Nephron (organoid): ENCODE data around the gene SYNJ1.
"Not testable (repeated sequence)": the region's sequence is repeated elsewhere in the genome, so short reads cannot be mapped to it uniquely, and the experiment has no call there.

ENCODE experiments used
- H3K27ac Mint-ChIP-seq, 3 experiments: 2 replicates each; pipeline ENCODE4 v1.8.0; 2020; ENCODE audit warnings: mixed read lengths in 3 of 3, mild to moderate bottlenecking in 2 of 3, moderate library complexity in 1 of 3
- H3K27me3 Mint-ChIP-seq: 2 replicates; pipeline ENCODE4 v1.8.0; 2021; ENCODE audit warnings: low read depth, mild to moderate bottlenecking, moderate library complexity, mixed read lengths
- H3K36me3 Mint-ChIP-seq: 2 replicates; pipeline ENCODE4 v1.8.0; 2020; ENCODE audit warnings: low read depth, mixed read lengths
- H3K4me1 Mint-ChIP-seq: 2 replicates; pipeline ENCODE4 v1.8.0; 2020; ENCODE audit warnings: mixed read lengths
- H3K4me3 Mint-ChIP-seq, 3 experiments: 2 replicates each; pipeline ENCODE4 v1.8.0; 2020; ENCODE audit warnings: mild to moderate bottlenecking in 3 of 3, mixed read lengths in 3 of 3, moderate library complexity in 2 of 3
- H3K9me3 Mint-ChIP-seq: 2 replicates; pipeline ENCODE4 v1.8.0; 2020; ENCODE audit warnings: mixed read lengths
- TF ChIP-seq, protein P1 (sequence below), 3 experiments: fragments of 200-600 bp; sonication (generic); IDR thresholded peaks; one replicate each; pipeline ENCODE4 v1.5.0; 2021; ENCODE audit warnings: antibody characterized with exemption in 3 of 3; ENCODE audit not compliant: unreplicated experiment in 3 of 3

The SYNJ1 gene

GRCh38 chr21:32753818-32754585, 26.2 kb upstream of the SYNJ1 start:
- Mint-ChIP-seq H3K27me3 (no peaks in the 10 kb centered on the region), H3K9me3 (no peaks in the 10 kb centered on the region), H3K4me3 (no peak overlapping the region), H3K27ac (no peak overlapping the region), H3K4me1 (no peaks in the 10 kb centered on the region), H3K36me3 (peaks cover 81% of the 10 kb centered on the region)
- TF ChIP-seq, protein P1, sequence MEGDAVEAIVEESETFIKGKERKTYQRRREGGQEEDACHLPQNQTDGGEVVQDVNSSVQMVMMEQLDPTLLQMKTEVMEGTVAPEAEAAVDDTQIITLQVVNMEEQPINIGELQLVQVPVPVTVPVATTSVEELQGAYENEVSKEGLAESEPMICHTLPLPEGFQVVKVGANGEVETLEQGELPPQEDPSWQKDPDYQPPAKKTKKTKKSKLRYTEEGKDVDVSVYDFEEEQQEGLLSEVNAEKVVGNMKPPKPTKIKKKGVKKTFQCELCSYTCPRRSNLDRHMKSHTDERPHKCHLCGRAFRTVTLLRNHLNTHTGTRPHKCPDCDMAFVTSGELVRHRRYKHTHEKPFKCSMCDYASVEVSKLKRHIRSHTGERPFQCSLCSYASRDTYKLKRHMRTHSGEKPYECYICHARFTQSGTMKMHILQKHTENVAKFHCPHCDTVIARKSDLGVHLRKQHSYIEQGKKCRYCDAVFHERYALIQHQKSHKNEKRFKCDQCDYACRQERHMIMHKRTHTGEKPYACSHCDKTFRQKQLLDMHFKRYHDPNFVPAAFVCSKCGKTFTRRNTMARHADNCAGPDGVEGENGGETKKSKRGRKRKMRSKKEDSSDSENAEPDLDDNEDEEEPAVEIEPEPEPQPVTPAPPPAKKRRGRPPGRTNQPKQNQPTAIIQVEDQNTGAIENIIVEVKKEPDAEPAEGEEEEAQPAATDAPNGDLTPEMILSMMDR (IDR thresholded peaks at IDR 0.05; ENCODE audit: unreplicated experiment in 3 of 3) = no peak

- Mint-ChIP-seq H3K36me3 (peaks cover 91% of the 10 kb centered on the region), H3K27me3 (no peaks in the 10 kb centered on the region), H3K27ac (no peak overlapping the region), H3K9me3 (no peaks in the 10 kb centered on the region), H3K4me3 (no peak overlapping the region), H3K4me1 (no peaks in the 10 kb centered on the region)
- TF ChIP-seq, protein P1 (IDR thresholded peaks at IDR 0.05; ENCODE audit: unreplicated experiment in 3 of 3) = no peak
Measured at GRCh38 chr21:32750405-32750804, 22.6 kb upstream of the SYNJ1 start.

- no peaks in the 10 kb centered on the region for H3K4me1 Mint-ChIP-seq
- no peak overlapping the region for H3K27ac Mint-ChIP-seq
- no peak overlapping the region for H3K4me3 Mint-ChIP-seq
- H3K9me3 Mint-ChIP-seq = no peaks in the 10 kb centered on the region
- H3K36me3 Mint-ChIP-seq = peaks cover 91% of the 10 kb centered on the region
- TF ChIP-seq, protein P1 (IDR thresholded peaks at IDR 0.05; ENCODE audit: unreplicated experiment in 3 of 3) = no peak
- H3K27me3 Mint-ChIP-seq = no peaks in the 10 kb centered on the region
Measured at GRCh38 chr21:32749662-32750061, 21.8 kb upstream of the SYNJ1 start.

- Mint-ChIP-seq H3K27ac (no peak overlapping the region), H3K36me3 (peaks cover 91% of the 10 kb centered on the region), H3K9me3 (no peaks in the 10 kb centered on the region), H3K27me3 (no peaks in the 10 kb centered on the region), H3K4me1 (no peaks in the 10 kb centered on the region), H3K4me3 (no peak overlapping the region)
- TF ChIP-seq, protein P1 (IDR thresholded peaks at IDR 0.05; ENCODE audit: unreplicated experiment in 3 of 3) = no peak
Measured at GRCh38 chr21:32748529-32748928, 20.7 kb upstream of the SYNJ1 start.

- Mint-ChIP-seq H3K4me3 (no peak overlapping the region), H3K4me1 (no peaks in the 10 kb centered on the region), H3K9me3 (no peaks in the 10 kb centered on the region), H3K36me3 (peaks cover 95% of the 10 kb centered on the region), H3K27ac (no peak overlapping the region), H3K27me3 (no peaks in the 10 kb centered on the region)
- TF ChIP-seq, protein P1 (IDR thresholded peaks at IDR 0.05; ENCODE audit: unreplicated experiment in 3 of 3) = no peak
Measured at GRCh38 chr21:32747396-32747795, 19.6 kb upstream of the SYNJ1 start.

DNA sequence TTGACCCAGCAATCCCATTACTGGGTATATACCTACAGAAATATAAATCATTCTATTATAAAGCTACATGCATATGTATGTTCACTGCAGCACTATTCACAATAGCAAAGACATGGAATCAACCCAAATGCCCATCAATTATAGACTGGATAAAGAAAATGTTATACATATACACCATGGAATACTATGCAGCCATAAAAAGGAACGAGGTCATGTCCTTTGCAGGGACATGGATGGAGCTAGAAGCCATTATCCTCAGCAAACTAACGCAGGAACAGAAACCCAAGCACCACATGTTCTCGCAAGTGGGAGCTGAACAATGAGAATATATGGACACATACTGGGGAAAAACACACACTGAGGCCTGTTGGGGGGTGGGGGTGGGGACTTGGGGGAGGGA, 18.9 kb upstream of the SYNJ1 start:
- not testable (repeated sequence) for H3K4me1 Mint-ChIP-seq, H3K27me3 Mint-ChIP-seq, H3K27ac Mint-ChIP-seq, H3K9me3 Mint-ChIP-seq, H3K4me3 Mint-ChIP-seq
- H3K36me3 Mint-ChIP-seq = peaks cover 94% of the 10 kb centered on the region
